CD4-positive, alpha-beta T cell (primary cell): Measurements from ENCODE around the gene MCU. TPM values are rescaled to one million over a fixed set of nuclear protein-coding genes. Genes with fewer than 3 reads are reported as not detected.

Experiments used
- ATAC-seq: fragments of 200-7000 bp; cut with Tn5 transposase; one replicate; pipeline ENCODE4 v1.10.0; 2022; ENCODE audit warnings: mild to moderate bottlenecking; ENCODE audit not compliant: poor library complexity
- CTCF ChIA-PET: fragments of 350-600 bp; sonication (Branson Sonifier 250); formaldehyde crosslinking; loops from one replicate; lab custom pipeline; 2021; ENCODE audit warnings: antibody characterized with exemption, inconsistent platforms; lab: Charles Lee
- POLR2A ChIA-PET: fragments of 350-600 bp; sonication (Branson Sonifier 250); formaldehyde crosslinking; loops from one replicate; lab custom pipeline; 2021; ENCODE audit warnings: antibody characterized with exemption, inconsistent platforms; lab: Charles Lee
- DNase-seq, 14 experiments: peaks; one replicate each; pipeline ENCODE4 v3.0.0-alpha.2; 2013 to 2020; ENCODE audit warnings: mixed read lengths in 2 of 14
- H3K27ac ChIP-seq, 2 donors: one replicate each; pipeline versions ENCODE4 v1.5.1 to v1.7.0; 2013; ENCODE audit warnings: low read length in 2 of 2, low read depth in 1 of 2, mild to moderate bottlenecking in 1 of 2
- H3K27me3 ChIP-seq, 2 experiments: 1 replicate in 1 of 2; 2 replicates in 1 of 2; pipeline versions ENCODE4 v1.6.1 to v1.7.0; 2013; ENCODE audit warnings: low read length in 2 of 2, control low read depth in 1 of 2, mild to moderate bottlenecking in 1 of 2, moderate library complexity in 1 of 2; ENCODE audit not compliant: insufficient read depth in 2 of 2, control insufficient read depth in 1 of 2
- H3K36me3 ChIP-seq: one replicate; pipeline ENCODE4 v1.6.1; 2013; ENCODE audit warnings: low read length, control low read depth; ENCODE audit not compliant: insufficient read depth
- H3K4me1 ChIP-seq: one replicate; pipeline ENCODE4 v1.6.1; 2013; ENCODE audit warnings: low read length, control low read depth; ENCODE audit not compliant: insufficient read depth
- H3K4me3 ChIP-seq: one replicate; pipeline ENCODE4 v1.5.1; 2013; ENCODE audit warnings: mild to moderate bottlenecking, low read length, moderate library complexity
- H3K9me3 ChIP-seq, 2 experiments: 1 replicate in 1 of 2; 2 replicates in 1 of 2; pipeline versions ENCODE4 v1.6.1 to v1.7.0; 2013; ENCODE audit warnings: low read length in 2 of 2, mild to moderate bottlenecking in 2 of 2, control low read depth in 1 of 2, moderate library complexity in 1 of 2; ENCODE audit not compliant: control insufficient read depth in 1 of 2, insufficient read depth in 1 of 2
- H3K27ac Mint-ChIP-seq: one replicate; pipeline ENCODE4 v1.8.0; 2020; ENCODE audit warnings: mixed read lengths
- H3K27me3 Mint-ChIP-seq: one replicate; pipeline ENCODE4 v1.8.0; 2021; ENCODE audit warnings: mixed read lengths
- H3K36me3 Mint-ChIP-seq: one replicate; pipeline ENCODE4 v1.8.0; 2021; ENCODE audit warnings: low read depth, mixed read lengths
- H3K4me1 Mint-ChIP-seq: one replicate; pipeline ENCODE4 v1.8.0; 2021; ENCODE audit warnings: low read depth, mixed read lengths
- H3K4me3 Mint-ChIP-seq: one replicate; pipeline ENCODE4 v1.8.0; 2020; ENCODE audit warnings: mild to moderate bottlenecking, mixed read lengths
- H3K9me3 Mint-ChIP-seq: one replicate; pipeline ENCODE4 v1.8.0; 2020; ENCODE audit warnings: mixed read lengths
- intact Hi-C, 2 experiments: fragments of 100-400 bp; cut with DNase I in 1 of 2; cut with micrococcal nuclease in 1 of 2; formaldehyde crosslinking; loops; one replicate each; pipeline versions ENCODE4 v1.15.1 to v1.9.0; 2023 to 2025; cut with DNase I, micrococcal nuclease
- total RNA-seq, 174 experiments: library from RNA in 2 of 174; stranded (reverse) in 2 of 174; gene quantifications; one replicate each; pipeline ENCODE4 v1.2.3 and lab custom pipeline; 2021 to 2026
- TF ChIP-seq, protein P1 (sequence below): fragments of 200-600 bp; IDR thresholded peaks from one replicate; pipeline ENCODE4 v1.8.0; 2022; ENCODE audit warnings: antibody characterized with exemption, mild to moderate bottlenecking

MCU gene
- total RNA-seq, 2 experiments from 2014 or later = 10.3 to 12.0 TPM

DNA sequence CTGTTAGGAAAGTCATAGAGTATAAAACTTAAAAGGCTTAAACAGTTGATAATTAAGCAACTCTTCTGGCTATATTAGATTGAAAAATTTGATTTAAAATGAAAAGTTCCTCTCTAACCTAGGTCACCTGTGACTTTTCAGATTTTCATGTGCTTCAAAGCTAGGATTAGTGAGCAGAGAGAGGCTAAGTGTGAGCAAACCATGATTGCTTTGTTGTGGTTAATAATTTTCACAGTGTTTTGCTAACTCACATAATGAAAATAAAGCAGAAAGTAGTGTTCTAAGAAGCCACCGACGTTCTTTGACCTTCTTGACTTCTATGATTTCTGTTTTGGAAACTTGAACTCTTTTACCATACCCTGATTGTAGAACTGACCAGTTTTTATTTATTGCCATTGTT is 126.1 kb downstream of the MCU start:
- Mint-ChIP-seq H3K4me3 (no peak overlapping the region), H3K4me1 (peaks cover 5% of the 10 kb centered on the region), H3K9me3 (no peaks in the 10 kb centered on the region), H3K27ac (no peak overlapping the region), H3K36me3 (no peaks in the 10 kb centered on the region), H3K27me3 (no peaks in the 10 kb centered on the region)
- Histone ChIP-seq H3K4me1 (no peaks in the 10 kb centered on the region), H3K4me3 (no peak overlapping the region), H3K36me3 (no peaks in the 10 kb centered on the region), H3K9me3 (peaks cover 0 to 4% of the 10 kb centered on the region in 2 experiments), H3K27me3 (no peaks in the 10 kb centered on the region), H3K27ac (no peak overlapping the region)
- POLR2A ChIA-PET = interaction anchor here (0.6 kb wide), 1 partner anchor 221 kb away, joined by 3 read pairs; no protein-coding TSS in a partner anchor
- DNase-seq = peak in 1 of 14 experiments; percentile 6
- CTCF ChIA-PET = no interaction called here
- TF ChIP-seq, protein P1, sequence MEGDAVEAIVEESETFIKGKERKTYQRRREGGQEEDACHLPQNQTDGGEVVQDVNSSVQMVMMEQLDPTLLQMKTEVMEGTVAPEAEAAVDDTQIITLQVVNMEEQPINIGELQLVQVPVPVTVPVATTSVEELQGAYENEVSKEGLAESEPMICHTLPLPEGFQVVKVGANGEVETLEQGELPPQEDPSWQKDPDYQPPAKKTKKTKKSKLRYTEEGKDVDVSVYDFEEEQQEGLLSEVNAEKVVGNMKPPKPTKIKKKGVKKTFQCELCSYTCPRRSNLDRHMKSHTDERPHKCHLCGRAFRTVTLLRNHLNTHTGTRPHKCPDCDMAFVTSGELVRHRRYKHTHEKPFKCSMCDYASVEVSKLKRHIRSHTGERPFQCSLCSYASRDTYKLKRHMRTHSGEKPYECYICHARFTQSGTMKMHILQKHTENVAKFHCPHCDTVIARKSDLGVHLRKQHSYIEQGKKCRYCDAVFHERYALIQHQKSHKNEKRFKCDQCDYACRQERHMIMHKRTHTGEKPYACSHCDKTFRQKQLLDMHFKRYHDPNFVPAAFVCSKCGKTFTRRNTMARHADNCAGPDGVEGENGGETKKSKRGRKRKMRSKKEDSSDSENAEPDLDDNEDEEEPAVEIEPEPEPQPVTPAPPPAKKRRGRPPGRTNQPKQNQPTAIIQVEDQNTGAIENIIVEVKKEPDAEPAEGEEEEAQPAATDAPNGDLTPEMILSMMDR = no peak
- intact Hi-C loops = no loop called here
- no peak for ATAC-seq

DNA sequence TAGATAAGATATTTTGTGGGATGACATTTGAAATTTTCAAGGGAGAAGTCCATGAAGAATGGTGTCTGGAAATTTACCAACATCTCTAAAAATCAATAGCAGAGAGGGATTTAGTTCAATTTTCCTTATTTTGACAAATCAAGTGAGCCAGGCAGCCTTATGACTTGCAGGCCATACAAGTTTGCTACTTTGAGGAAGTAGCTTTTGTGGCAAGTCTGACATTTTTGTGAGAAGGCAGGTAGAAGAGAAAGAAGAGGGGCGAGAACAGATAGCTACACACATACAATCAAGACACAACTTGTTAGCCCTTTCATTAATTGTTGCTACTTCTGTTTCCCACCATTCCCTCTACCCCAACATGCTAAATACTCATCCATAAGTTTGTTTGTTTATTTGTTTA is 127.1 kb downstream of the MCU start:
- Histone ChIP-seq H3K9me3 (peaks cover 0 to 4% of the 10 kb centered on the region in 2 experiments), H3K4me1 (no peaks in the 10 kb centered on the region), H3K27ac (no peak overlapping the region), H3K4me3 (no peak overlapping the region), H3K36me3 (no peaks in the 10 kb centered on the region), H3K27me3 (no peaks in the 10 kb centered on the region)
- Mint-ChIP-seq H3K4me1 (peaks cover 5% of the 10 kb centered on the region), H3K9me3 (no peaks in the 10 kb centered on the region), H3K36me3 (no peaks in the 10 kb centered on the region), H3K27me3 (no peaks in the 10 kb centered on the region), H3K27ac (no peak overlapping the region), H3K4me3 (no peak overlapping the region)
- CTCF ChIA-PET = no interaction called here
- no peak for ATAC-seq
- POLR2A ChIA-PET = no interaction called here
- DNase-seq = no peak
- intact Hi-C loops = no loop called here
- TF ChIP-seq, protein P1 = no peak

DNA sequence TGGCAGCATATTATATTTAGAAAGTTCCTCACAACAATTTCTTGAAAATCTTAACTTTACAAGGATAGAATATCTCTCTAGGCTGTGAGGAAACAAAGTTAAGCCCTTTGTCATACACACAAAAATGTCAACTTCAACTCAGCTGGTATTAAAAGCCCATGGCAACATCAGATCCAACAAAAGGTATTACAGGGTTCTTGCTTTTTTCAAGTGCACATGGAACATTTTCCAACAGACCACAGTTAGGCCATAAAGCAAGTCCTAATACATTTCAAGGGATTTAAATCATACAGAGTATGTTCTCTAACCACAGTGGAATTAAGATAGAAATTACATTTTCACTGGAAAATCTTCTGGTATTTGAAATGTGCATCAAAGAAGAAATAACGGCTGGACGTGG is 129.7 kb downstream of the MCU start:
- no peaks in the 10 kb centered on the region for H3K36me3 Mint-ChIP-seq
- no peak overlapping the region for H3K27ac Mint-ChIP-seq
- no peak overlapping the region for H3K27ac ChIP-seq
- no peak overlapping the region for H3K4me3 Mint-ChIP-seq
- H3K36me3 ChIP-seq = no peaks in the 10 kb centered on the region
- ATAC-seq (no peak), DNase-seq (no peak)
- ChIA-PET POLR2A (no interaction called here), CTCF (no interaction called here)
- TF ChIP-seq, protein P1 = no peak
- peaks cover 0 to 4% of the 10 kb centered on the region in 2 experiments for H3K9me3 ChIP-seq
- no peaks in the 10 kb centered on the region for H3K4me1 ChIP-seq
- no peaks in the 10 kb centered on the region for H3K27me3 Mint-ChIP-seq
- no peak overlapping the region for H3K4me3 ChIP-seq
- no peaks in the 10 kb centered on the region for H3K9me3 Mint-ChIP-seq
- H3K4me1 Mint-ChIP-seq = peaks cover 5% of the 10 kb centered on the region
- intact Hi-C loops = no loop called here
- no peaks in the 10 kb centered on the region for H3K27me3 ChIP-seq
